ENCODE results near the gene PLVAP.

Gene PLVAP

DNA sequence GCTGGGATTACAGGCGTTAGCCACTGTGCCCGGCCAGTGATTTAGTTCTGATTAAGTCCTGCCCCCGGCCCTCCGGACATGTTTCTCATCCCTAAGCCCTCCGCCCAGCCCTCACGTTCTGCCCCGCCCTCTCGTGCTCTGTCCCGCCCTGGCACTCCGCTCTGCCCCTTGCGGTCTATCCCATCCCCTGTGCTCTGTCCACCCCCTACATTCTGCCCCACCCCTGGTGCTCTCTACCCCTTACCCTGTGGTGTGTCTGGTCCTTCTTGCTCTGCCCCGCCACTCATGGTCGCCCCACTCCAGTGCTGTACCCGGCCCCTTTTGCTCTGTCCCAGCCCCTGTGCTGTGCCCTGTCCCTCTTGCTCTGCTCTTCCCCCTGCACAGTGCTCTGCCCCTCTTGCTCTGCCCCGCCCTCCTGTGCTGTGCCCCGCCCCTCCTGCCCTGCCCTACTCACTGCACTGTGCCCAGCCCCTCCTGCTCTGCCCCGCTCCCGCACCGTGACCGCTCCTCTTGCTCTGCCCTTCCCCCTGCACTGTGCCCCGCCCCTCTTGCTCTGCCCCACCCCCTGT is 36.8 kb downstream of the PLVAP start:
- WGBS, 2 experiments (ENCODE audit: insufficient coverage in 2 of 2): 49 to 59% methylated on average over 13 to 20 of the region's 21 CpGs
- H3K27ac ChIP-seq (ENCODE audit: low read depth, low read length, severe bottlenecking): no peak overlapping the region

DNA sequence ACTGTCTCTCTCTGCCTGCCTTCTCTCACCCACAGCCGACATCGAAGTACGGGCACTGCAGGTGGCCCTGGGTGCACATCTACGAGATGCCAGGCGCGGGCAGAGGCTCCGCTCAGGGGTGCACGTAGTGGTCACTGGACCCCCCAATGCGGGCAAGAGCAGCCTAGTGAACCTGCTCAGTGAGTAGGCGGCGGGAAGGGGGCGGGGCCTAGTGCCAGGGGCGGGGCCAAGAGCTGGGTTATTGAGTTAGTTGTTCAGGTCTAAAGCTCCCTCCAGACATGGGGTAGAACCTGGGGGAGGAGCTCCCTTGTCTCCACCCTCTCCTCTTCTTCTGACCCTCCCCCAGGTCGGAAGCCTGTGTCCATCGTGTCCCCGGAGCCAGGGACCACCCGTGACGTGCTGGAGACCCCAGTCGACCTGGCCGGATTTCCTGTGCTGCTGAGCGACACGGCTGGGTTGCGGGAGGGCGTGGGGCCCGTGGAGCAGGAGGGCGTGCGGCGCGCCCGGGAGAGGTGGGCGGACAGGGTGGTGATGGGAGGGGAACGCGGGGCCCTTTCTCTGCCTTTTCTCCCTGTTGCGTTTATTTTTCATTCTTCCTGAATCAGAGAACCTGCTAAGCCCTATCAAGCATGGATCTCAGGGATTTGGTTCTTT is 37.9 kb downstream of the PLVAP start:
- Histone ChIP-seq H3K36me3 (ENCODE audit: control insufficient read depth, insufficient read depth, low read length) (peaks cover 35% of the 10 kb centered on the region), H3K27ac (ENCODE audit: low read depth, low read length, severe bottlenecking) (no peak overlapping the region), H3K4me1 (ENCODE audit: control insufficient read depth, insufficient read depth, low read length, poor library complexity, severe bottlenecking) (no peaks in the 10 kb centered on the region), H3K9me3 (ENCODE audit: control insufficient read depth, low read length) (no peaks in the 10 kb centered on the region), H3K4me3 (ENCODE audit: extremely low read depth, insufficient read depth, low read length, poor library complexity, severe bottlenecking) (no peak overlapping the region)
- 96 to 99% methylated on average over 12 to 27 of the region's 34 CpGs for WGBS, 2 experiments (ENCODE audit: insufficient coverage in 2 of 2)

More for the DNA sequence above, 36.8 kb downstream of the PLVAP start:
- Histone ChIP-seq H3K4me1 (ENCODE audit: control insufficient read depth, insufficient read depth, low read length, poor library complexity, severe bottlenecking) (no peaks in the 10 kb centered on the region), H3K36me3 (ENCODE audit: control insufficient read depth, insufficient read depth, low read length) (peaks cover 35% of the 10 kb centered on the region), H3K9me3 (ENCODE audit: control insufficient read depth, low read length) (no peaks in the 10 kb centered on the region), H3K4me3 (ENCODE audit: extremely low read depth, insufficient read depth, low read length, poor library complexity, severe bottlenecking) (no peak overlapping the region)

DNA sequence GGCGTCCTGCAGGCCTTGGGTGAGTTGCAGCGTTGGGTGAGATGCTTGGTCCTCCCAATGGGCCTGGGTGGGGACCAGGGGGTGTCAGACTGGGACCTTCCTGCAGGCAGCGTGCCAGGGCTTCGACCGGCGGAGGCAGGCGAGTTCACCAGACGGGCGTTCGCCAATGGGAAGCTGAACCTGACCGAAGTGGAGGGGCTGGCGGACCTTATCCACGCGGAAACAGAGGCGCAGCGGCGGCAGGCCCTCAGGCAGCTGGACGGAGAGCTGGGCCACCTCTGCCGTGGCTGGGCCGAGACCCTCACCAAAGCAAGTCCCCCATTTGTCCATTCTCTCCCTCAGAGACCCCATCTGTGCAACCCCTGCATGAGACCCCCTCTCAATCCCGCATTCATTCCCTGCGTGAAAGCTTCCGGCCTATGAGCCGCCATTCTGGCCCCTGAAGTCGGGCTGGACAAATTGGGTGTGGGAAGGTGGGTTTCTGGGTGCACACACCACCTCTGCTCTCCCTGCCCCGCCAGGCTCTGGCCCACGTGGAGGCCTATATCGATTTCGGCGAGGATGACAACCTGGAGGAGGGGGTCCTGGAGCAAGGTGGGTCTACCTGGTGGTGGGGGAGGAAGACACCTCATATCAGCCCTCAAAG is 38.6 kb downstream of the PLVAP start:
- H3K4me3 ChIP-seq (ENCODE audit: extremely low read depth, insufficient read depth, low read length, poor library complexity, severe bottlenecking): peak overlapping the region; percentile 83
- 96% methylated on average over 22 to 26 of the region's 30 CpGs for WGBS, 2 experiments (ENCODE audit: insufficient coverage in 2 of 2)
- no peak overlapping the region for H3K27ac ChIP-seq (ENCODE audit: low read depth, low read length, severe bottlenecking)
- H3K36me3 ChIP-seq (ENCODE audit: control insufficient read depth, insufficient read depth, low read length): peaks cover 29% of the 10 kb centered on the region
- H3K9me3 ChIP-seq (ENCODE audit: control insufficient read depth, low read length): no peaks in the 10 kb centered on the region
- no peaks in the 10 kb centered on the region for H3K4me1 ChIP-seq (ENCODE audit: control insufficient read depth, insufficient read depth, low read length, poor library complexity, severe bottlenecking)

DNA sequence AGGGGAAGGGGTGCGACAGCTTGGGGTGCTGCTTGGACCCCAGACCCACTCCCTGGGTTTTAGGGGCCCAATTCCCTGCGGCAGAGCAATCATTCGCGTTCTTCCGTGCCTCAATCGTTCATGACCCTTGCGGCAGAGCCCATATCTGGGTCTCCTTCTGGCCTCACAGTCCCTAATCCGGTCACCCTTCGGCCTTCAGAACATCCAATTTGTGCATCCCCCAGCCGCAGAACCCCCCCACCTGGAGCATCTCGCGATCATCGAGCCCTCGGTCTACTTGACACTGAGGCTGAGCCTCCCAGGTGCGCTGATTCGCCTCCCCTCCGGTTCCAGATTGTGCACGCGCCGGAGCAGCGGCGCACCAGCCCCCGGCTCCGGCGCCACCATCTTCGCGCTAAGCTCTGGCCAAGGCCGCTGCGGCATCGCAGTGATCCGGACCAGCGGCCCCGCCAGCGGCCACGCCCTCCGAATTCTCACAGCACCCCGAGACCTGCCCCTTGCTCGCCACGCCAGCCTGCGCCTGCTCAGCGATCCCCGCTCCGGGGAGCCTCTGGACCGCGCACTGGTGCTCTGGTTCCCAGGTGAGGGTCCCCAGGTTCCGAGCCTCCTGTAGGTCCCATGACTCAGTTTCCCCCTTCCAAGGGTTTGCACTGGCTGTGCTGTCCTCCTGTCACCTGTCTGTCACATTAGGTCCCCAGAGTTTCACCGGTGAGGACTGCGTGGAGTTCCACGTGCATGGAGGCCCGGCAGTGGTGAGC is 39.3 kb downstream of the PLVAP start:
- Histone ChIP-seq H3K4me3 (ENCODE audit: extremely low read depth, insufficient read depth, low read length, poor library complexity, severe bottlenecking) (peak overlapping the region; percentile 83), H3K27ac (ENCODE audit: low read depth, low read length, severe bottlenecking) (no peak overlapping the region), H3K4me1 (ENCODE audit: control insufficient read depth, insufficient read depth, low read length, poor library complexity, severe bottlenecking) (no peaks in the 10 kb centered on the region), H3K9me3 (ENCODE audit: control insufficient read depth, low read length) (no peaks in the 10 kb centered on the region), H3K36me3 (ENCODE audit: control insufficient read depth, insufficient read depth, low read length) (peaks cover 34% of the 10 kb centered on the region)
- WGBS, 2 experiments (ENCODE audit: insufficient coverage in 2 of 2): 10 to 11% methylated on average over 41 to 47 of the region's 50 CpGs

DNA sequence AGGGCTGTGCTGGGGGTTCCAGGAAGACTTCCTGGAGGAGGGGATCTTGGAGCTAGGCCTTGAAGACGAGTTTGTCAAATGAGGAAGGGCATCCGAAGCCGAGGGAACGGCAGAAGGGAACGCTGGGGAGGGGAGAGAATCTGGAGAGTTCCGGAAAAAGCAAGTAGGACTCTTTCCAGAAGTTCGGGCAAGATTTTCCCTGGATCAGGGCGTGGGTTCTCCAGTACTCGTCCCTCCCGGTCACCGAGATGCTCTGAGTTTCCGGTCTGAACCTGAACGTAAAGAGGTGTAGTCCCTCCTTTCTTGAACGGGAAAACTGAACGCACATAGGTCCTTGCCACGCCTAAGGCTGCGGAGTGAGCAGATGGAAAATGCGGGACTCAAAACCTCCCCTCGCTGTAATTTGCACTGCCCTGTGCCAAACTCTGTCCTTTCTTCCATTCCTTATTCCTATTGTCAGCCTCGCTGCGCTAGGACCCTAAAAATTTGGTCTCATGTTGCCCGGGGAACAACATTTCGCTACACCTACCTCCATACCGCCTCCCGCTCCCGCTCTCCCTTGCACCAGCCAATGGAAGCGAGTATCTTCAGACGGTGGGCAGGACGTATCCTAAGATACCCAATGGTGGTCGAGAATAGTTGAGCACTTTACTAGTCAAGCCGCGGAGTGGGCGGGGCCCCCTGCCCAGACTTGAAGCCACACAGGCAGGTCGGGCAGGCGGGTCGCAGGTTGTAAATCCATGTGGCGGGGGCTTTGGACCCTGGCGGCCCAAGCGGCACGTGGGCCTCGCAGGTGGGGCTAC is 40.1 kb downstream of the PLVAP start, which contains the start of gene GTPBP3:
TSS of gene GTPBP3 (plus strand) at position 682 of the 803 bp plus-strand sequence. CDS start at position 741, 59 bp downstream.
- Histone ChIP-seq H3K4me1 (ENCODE audit: control insufficient read depth, insufficient read depth, low read length, poor library complexity, severe bottlenecking) (no peaks in the 10 kb centered on the region), H3K27ac (ENCODE audit: low read depth, low read length, severe bottlenecking) (peak within 1 kb of the TSS; percentile 78), H3K4me3 (ENCODE audit: extremely low read depth, insufficient read depth, low read length, poor library complexity, severe bottlenecking) (peak within 1 kb of the TSS; percentile 83), H3K9me3 (ENCODE audit: control insufficient read depth, low read length) (no peaks in the 10 kb centered on the region), H3K36me3 (ENCODE audit: control insufficient read depth, insufficient read depth, low read length) (peaks cover 34% of the 10 kb centered on the region)
- WGBS, 2 experiments (ENCODE audit: insufficient coverage in 2 of 2): 0% methylated on average over 39 to 41 of the region's 41 CpGs

DNA sequence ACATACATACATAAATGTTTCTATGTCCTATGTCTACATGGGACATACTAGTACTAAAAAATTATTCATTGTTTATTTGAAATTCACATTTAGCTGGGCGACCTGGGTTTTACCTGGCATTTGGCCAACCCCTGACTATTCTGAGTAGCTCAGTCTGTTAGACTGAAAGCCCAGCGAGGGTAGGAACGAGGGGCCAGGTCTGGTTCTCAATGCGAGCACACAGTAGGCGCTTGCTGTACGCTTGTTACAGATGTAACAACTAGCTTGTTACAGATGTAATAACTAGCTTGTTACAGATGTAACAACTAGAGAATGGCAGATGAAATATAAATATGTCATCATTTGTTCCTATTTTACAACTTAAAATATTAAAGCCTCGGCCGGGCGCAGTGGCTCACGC is 41.6 kb downstream of the PLVAP start:
- Histone ChIP-seq H3K4me3 (ENCODE audit: extremely low read depth, insufficient read depth, low read length, poor library complexity, severe bottlenecking) (no peak overlapping the region), H3K9me3 (ENCODE audit: control insufficient read depth, low read length) (no peaks in the 10 kb centered on the region), H3K4me1 (ENCODE audit: control insufficient read depth, insufficient read depth, low read length, poor library complexity, severe bottlenecking) (no peaks in the 10 kb centered on the region), H3K36me3 (ENCODE audit: control insufficient read depth, insufficient read depth, low read length) (peaks cover 28% of the 10 kb centered on the region), H3K27ac (ENCODE audit: low read depth, low read length, severe bottlenecking) (no peak overlapping the region)
- 93 to 100% methylated on average over 9 to 10 of the region's 10 CpGs for WGBS, 2 experiments (ENCODE audit: insufficient coverage in 2 of 2)

DNA sequence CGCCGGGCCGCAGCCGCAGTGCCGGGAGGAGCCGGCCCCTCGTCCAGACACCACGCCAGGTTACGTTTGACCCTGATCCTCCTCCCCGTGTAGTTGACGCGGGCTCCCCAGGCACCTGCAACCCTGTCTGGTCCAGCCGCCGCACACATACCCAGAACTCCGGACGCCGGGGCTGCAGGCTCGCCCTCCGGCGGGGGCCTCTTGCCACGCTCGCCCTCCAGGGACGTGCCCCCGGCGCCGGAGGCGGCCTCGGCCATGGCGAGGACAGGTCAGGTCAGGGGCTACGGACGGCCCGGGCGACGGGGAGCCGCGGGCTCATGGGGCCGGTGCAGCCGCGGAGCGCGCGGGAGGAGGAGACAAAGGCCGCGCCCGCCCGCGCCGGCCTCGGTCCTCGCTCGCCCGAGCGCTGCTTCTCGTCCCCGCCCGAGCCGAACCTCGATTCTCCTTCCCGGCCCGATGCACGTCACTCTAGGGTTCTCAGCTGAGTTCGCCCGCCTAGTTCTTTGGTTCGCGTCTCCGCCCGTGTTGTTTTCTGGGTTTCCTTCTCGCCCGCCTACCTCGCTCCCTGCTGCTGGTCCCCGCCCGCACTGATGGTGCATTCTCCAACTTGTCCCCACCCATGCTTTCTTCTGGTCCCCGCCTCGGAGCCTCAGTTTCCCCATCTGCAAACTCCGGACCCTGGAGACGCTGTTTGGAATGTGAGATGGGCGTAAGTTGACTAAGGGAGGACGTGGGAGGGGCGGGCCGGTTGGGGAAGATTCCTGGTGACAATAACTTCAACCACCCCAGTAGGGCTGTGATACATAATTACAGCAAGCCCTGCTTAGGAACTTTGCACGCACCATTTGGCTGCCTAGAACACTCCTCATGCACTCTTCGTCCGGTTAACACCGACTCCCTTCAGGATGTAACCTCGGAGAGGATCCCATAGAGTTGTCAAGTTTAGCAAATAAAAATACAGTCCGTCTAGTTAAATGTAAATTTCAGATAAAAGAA is 42.4 kb downstream of the PLVAP start, which contains the start of gene ANO8:
TSS of gene ANO8 (minus strand) at position 442 of the 996 bp plus-strand sequence. CDS start at position 257, 185 bp downstream.
- peak within 1 kb of the TSS; percentile 87 for H3K4me3 ChIP-seq (ENCODE audit: extremely low read depth, insufficient read depth, low read length, poor library complexity, severe bottlenecking)
- WGBS, 2 experiments (ENCODE audit: insufficient coverage in 2 of 2): 4 to 5% methylated on average over 68 to 78 of the region's 86 CpGs
- H3K36me3 ChIP-seq (ENCODE audit: control insufficient read depth, insufficient read depth, low read length): peaks cover 33% of the 10 kb centered on the region
- no peaks in the 10 kb centered on the region for H3K4me1 ChIP-seq (ENCODE audit: control insufficient read depth, insufficient read depth, low read length, poor library complexity, severe bottlenecking)
- H3K27ac ChIP-seq (ENCODE audit: low read depth, low read length, severe bottlenecking): peak within 1 kb of the TSS; percentile 57
- H3K9me3 ChIP-seq (ENCODE audit: control insufficient read depth, low read length): no peaks in the 10 kb centered on the region

DNA sequence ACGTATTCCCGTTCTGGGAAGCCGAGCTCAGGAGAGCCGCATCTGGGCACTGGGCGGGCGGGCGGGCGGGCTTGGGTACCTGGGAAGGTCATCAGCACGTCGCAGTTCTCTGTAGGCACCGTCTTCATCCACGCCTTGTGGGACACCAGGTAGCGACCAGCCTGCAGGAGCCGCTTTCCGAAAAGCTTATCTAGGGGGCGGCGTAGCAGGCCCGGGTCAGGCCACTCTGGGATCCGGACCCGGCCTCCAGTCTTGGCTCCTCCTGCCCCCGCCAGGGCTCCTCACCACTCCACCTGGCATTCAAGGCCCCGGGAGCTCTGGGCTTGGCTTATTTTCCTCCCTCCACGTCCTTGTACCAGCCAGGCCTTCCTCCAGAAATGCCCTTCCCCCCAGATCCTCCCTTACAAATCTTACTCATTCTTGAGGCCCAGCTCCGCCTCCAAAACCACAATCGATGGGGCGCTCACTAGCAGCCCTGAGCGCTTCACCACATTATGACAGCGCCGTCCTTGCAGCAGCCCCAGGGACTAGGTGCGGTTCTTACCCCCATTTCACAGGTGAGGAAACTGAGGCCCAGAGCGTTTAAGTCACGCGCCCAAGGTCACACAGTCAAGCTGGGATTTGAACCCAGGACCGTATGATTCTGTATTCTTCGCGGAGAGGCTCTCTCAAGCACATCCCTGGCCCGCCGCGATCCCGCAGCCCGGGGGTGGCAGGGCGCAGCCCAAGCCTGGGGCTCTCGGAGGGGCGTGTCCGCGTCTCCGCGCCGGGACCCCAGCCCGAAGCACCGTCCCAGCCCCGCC is 43.3 kb downstream of the PLVAP start:
- H3K4me3 ChIP-seq (ENCODE audit: extremely low read depth, insufficient read depth, low read length, poor library complexity, severe bottlenecking): peak overlapping the region; percentile 87
- WGBS, 2 experiments (ENCODE audit: insufficient coverage in 2 of 2): 36 to 39% methylated on average over 47 to 50 of the region's 52 CpGs
- H3K36me3 ChIP-seq (ENCODE audit: control insufficient read depth, insufficient read depth, low read length): peaks cover 27% of the 10 kb centered on the region
- peaks cover 3% of the 10 kb centered on the region for H3K4me1 ChIP-seq (ENCODE audit: control insufficient read depth, insufficient read depth, low read length, poor library complexity, severe bottlenecking)
- H3K9me3 ChIP-seq (ENCODE audit: control insufficient read depth, low read length): no peaks in the 10 kb centered on the region
- H3K27ac ChIP-seq (ENCODE audit: low read depth, low read length, severe bottlenecking): peak overlapping the region; percentile 57

All from mesodermal cell (in vitro differentiated cells).